GM19099 (cell line): Measurements from ENCODE around the gene SLC26A3.

ENCODE experiments used
- POLR2A ChIP-seq: IDR thresholded peaks from 3 replicates; pipeline ENCODE4 v1.6.1; 2011; ENCODE audit warnings: low read depth; ENCODE audit not compliant: insufficient read length; ENCODE audit errors: extremely low read depth

SLC26A3 gene

DNA sequence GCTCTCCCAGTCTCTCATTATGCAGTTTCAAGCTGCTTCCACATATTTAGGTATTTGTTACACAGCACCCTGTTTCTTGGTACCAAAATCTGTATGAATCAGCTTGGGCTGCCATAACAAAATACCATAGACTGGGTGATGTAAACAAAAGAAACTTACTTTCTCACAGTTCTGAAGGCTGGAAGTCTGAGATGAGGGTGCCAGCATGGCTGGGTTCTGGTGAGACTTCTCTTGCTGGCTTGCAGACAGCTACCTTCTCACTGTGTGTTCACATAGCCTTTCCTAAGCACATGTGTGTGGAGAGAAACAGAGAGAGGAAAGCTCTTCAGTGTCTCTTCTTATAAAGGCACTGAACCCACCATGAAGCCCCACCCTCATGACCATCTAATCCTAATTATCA lies 74.7 kb downstream of the SLC26A3 start:
- TF ChIP-seq POLR2A: no peak

DNA sequence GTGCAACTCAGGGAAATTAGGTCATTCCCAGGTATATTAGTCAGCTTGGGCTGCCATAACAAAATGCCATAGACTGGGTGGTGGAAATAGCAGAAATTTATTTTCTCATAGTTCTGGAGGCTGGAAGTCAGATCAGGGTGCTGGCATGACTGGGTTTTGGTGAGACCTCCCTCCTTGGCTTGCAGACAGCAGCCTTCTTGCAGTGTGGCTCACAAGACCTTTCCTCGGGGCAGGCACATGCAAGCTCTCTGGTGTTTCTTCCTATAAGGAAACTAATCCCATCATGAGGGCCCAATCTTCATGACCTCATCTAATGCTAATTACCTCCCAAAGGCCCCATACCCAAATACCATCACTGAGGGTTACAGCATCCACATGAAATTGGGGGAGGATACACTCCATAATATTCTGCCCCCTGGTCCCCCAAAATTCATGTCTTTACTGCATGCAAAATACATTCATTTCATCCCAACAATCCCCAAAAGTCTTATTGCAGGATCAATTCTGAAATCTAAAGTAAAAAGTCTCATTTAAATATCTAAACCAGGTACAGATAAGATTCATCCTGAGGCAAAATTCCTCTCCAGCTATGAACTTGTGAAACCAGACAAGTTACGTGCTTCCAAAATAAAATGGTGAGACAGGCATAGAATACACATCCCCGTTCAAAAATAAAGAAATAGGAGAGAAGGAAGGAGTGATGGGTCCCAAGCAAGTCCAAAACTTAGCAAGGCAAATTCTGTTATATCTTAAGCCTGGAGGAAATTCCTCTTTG lies 76.5 kb downstream of the SLC26A3 start:
- TF ChIP-seq POLR2A: no peak

- TF ChIP-seq POLR2A: no peak
These were observed 77.8 kb downstream of the SLC26A3 start for GRCh38 chr7:107725138-107725740.

- no peak for TF ChIP-seq POLR2A
These were observed 79.8 kb downstream of the SLC26A3 start for GRCh38 chr7:107723255-107723654.

- TF ChIP-seq POLR2A: no peak
These were observed 81.7 kb downstream of the SLC26A3 start for GRCh38 chr7:107721286-107721685.

- TF ChIP-seq POLR2A: no peak
These were observed 84.4 kb downstream of the SLC26A3 start for GRCh38 chr7:107718456-107719193.

DNA sequence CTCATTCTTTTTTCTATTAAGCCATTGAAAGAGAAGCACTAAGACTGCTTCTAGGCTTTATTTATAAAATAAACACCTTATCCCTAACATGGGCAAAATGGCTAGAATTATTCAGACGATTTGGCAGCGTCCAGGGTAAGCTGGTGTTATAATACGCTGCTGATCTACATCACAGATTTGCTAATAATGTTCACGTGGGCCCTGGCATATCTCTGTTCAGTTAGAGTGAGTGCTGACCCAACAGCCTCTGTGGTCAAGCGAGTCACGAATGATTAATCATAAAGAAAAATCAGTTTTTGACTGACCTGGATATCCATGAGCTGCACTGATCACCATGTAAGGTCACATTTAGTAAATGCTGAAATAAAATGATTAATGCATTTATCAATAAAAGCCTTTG lies 87.5 kb downstream of the SLC26A3 start:
- TF ChIP-seq POLR2A: no peak
